WERI-Rb-1 (cell line): ENCODE measurements around the gene LHPP.

Source experiments
- DNase-seq: peaks from one replicate; pipeline ENCODE4 v3.0.0-alpha.2; 2020
- H3K27ac ChIP-seq: fragments of 250-450 bp; sonication (Bioruptor Pico); 2 replicates; pipeline ENCODE4 v1.5.1; 2020; ENCODE audit warnings: mild to moderate bottlenecking, moderate library complexity
- H3K27me3 ChIP-seq: fragments of 250-450 bp; sonication (Bioruptor Pico); 2 replicates; pipeline ENCODE4 v1.5.1; 2021; ENCODE audit warnings: mild to moderate bottlenecking, low read depth, moderate library complexity; ENCODE audit not compliant: insufficient read depth, severe bottlenecking
- H3K36me3 ChIP-seq: fragments of 250-450 bp; sonication (Bioruptor Pico); 2 replicates; pipeline ENCODE4 v1.5.1; 2020; ENCODE audit warnings: mild to moderate bottlenecking, moderate library complexity
- H3K4me3 ChIP-seq: 2 replicates; pipeline ENCODE4 v1.5.1; 2011; ENCODE audit warnings: low read depth, mild to moderate bottlenecking, control low read depth, low read length
- H3K9me3 ChIP-seq: fragments of 250-450 bp; sonication (Bioruptor Pico); 2 replicates; pipeline ENCODE4 v1.5.1; 2021; ENCODE audit warnings: mild to moderate bottlenecking, moderate library complexity; ENCODE audit not compliant: severe bottlenecking
- CTCF ChIP-seq: IDR thresholded peaks from 2 replicates; pipeline ENCODE4 v1.5.1; 2011; ENCODE audit warnings: low read depth, mild to moderate bottlenecking, control low read depth, inconsistent platforms, low read length

LHPP gene

GRCh38 chr10:124663228-124663627, 201.6 kb downstream of the LHPP start:
- TF ChIP-seq CTCF, result no peak
- DNase-seq, result no peak
- no peak overlapping the region for H3K4me3 ChIP-seq
- H3K27me3 ChIP-seq, result no peaks in the 10 kb centered on the region
- no peaks in the 10 kb centered on the region for H3K9me3 ChIP-seq
- peaks cover 6% of the 10 kb centered on the region for H3K36me3 ChIP-seq
- H3K27ac ChIP-seq, result no peak overlapping the region
